HS-5 (cell line): Measurements from ENCODE around the gene TRPC4AP.

ENCODE experiments used
- DNase-seq: peaks from one replicate; pipeline ENCODE4 v3.0.0-alpha.2; 2012; ENCODE audit warnings: low read depth

The TRPC4AP gene

GRCh38 chr20:35014537-35014936 is 78.1 kb downstream of the TRPC4AP start:
- DNase-seq: no peak

- no peak for DNase-seq
These were observed 78.9 kb downstream of the TRPC4AP start for GRCh38 chr20:35013421-35014411.

DNA sequence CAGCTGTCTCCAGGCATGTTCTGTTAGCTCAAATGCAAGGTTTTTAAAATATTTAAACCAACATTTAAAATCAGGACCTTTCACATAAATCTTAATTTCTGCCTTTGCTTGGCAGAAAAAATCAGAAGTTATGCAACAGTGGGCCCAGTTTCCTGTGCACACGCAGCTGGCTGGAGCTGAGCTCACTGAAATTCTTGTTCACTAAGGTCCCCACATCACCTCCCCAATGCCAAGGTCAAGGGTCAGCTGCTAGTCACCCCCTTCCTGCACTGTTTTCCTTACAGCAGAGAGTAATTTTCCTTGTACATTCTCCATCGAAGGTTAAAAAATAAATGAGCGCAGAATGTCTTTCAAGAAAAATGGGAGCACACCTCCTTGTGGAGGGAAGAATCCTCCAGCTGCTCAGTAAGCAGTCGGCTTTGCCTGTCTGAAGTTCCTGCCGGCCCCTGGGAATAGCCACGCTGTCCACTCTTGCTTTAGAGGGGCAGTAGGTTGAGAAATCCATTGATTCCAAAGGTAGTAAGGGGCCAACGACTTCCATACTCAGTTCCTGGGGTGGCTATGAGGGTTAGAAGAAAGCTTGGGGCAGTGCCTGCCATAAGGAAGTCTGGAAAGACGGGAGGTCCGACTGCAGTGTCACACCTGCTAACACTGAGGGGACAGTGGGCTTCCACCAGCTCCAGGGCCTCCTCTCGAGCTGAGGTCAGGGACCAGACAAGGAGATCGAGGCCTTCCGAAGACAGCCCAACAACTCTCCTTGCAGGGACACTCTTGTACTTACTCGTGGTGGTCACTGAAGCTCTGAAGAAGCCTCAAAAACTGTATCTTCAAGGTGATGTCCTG is 80.2 kb downstream of the TRPC4AP start:
- no peak for DNase-seq

GRCh38 chr20:35011589-35012226 is 80.9 kb downstream of the TRPC4AP start:
- DNase-seq: no peak

DNA sequence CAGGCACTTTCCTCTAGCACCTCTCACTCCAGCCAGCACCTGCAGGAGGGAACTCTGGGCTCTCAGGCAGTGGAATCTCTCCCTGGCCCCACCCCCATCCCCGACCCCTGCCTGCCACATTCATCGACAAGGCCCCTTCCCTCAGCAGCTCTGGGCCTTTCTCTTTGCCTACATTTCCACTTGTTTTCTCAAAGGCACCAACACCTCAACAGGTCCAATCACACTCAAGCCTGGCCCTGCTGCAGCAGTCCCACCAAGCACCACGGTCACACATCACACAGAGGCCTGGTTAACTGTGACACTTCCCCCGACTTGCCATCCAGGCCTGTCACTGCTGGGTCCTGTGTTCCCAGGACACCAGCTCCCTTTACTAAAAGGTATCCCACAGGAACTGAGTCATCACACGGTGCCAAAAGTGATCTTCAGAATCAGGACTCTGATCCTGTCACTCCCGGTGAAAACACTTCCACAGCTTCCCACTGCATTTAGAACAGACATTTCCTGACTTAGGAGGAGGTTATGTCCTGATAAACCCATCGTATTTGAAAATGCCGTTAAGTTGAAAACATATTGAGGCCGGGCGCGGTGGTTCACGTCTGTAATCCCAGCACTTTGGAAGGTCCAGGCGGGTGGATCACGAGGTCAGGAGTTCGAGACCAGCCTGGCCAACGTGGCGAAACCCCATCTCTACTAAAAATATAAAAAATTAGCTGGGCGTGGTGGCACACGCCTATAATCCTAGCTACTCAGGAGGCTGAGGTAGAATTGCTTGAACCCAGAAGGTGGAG is 82.0 kb downstream of the TRPC4AP start:
- no peak for DNase-seq

- no peak for DNase-seq
These were observed 82.8 kb downstream of the TRPC4AP start for GRCh38 chr20:35009665-35010328.

GRCh38 chr20:35008411-35009342 is 83.9 kb downstream of the TRPC4AP start:
- DNase-seq: no peak

- DNase-seq: no peak
These were observed 84.7 kb downstream of the TRPC4AP start for GRCh38 chr20:35007891-35008290.

GRCh38 chr20:35007413-35007812 is 85.2 kb downstream of the TRPC4AP start:
- DNase-seq: no peak

DNA sequence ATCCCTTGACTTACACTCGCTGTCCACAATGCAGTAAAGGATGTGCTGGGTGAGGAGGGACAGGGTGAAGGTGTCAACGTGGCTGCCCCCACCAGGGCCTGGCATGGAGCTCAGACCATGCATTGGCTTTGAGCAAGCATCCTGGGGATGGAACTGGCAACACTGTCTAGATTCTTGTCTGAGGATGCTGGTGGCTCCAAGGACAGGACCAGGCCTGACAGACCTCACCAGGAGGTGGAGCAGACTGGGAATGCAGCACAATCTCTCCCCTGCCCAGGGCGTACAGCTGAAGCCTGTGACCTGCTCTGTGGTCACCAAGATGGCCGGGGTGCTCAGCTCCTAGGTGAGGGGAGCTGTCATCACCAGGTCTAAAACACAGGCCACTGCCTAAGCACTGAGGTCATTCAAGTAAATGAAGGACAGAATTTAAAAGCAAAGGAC is 86.1 kb downstream of the TRPC4AP start:
- no peak for DNase-seq

DNA sequence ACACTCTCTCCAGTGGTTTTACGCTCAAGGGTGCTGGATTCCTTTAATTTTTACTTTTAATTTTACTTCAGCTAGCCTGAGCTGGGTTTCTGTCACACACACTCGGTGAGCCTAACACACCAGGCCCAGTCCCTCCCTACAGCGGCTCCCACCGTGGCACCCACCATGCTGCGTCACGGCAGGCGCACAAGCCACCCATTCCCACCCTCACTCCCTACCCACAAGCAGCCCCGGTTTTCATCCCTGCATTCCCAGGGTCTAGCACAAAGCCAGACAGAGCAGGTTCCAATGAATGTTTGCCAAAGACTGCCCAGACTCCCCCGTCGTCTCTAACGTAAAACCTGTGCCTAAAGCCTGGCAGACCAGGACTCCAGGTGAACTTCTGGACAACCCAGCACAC is 86.6 kb downstream of the TRPC4AP start:
- DNase-seq: no peak

- DNase-seq: no peak
These were observed 87.1 kb downstream of the TRPC4AP start for GRCh38 chr20:35005463-35005961.

DNA sequence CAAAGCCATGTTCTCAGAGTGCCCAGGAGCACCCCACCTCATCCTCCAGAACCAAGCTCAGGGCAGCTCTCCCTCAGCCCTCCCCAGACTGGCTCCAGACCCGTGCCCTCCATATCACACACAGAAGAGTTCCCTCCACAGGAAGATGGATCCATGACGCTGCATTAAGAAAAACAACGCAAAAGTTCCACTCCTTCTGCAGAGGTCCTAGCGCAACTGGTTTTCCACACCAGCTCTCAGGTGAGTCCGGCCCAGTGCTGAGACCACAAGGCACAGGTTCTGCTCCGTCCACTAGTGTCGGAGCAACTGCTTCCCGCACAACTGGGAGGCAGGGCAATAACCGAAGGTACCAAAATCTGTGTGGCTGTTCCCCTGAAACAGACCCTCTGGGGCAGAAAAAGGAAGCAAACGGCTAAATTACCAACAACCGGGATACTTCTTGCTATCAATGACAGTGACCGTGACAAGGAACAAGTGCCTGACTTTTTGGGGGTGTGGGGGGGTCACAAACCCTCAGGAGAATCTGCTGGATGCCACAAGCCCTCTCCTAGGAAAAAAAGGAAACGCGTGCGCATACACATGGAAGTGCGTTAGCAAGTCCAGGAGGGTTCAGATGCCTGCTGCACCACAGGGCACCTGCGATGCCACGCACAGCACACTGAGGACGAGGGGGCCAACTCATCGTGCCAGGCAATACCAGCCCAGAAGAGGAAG is 87.7 kb downstream of the TRPC4AP start:
- DNase-seq: no peak

GRCh38 chr20:35004051-35004725 is 88.4 kb downstream of the TRPC4AP start:
- no peak for DNase-seq

- DNase-seq: no peak
These were observed 89.2 kb downstream of the TRPC4AP start for GRCh38 chr20:35003211-35004031.

DNA sequence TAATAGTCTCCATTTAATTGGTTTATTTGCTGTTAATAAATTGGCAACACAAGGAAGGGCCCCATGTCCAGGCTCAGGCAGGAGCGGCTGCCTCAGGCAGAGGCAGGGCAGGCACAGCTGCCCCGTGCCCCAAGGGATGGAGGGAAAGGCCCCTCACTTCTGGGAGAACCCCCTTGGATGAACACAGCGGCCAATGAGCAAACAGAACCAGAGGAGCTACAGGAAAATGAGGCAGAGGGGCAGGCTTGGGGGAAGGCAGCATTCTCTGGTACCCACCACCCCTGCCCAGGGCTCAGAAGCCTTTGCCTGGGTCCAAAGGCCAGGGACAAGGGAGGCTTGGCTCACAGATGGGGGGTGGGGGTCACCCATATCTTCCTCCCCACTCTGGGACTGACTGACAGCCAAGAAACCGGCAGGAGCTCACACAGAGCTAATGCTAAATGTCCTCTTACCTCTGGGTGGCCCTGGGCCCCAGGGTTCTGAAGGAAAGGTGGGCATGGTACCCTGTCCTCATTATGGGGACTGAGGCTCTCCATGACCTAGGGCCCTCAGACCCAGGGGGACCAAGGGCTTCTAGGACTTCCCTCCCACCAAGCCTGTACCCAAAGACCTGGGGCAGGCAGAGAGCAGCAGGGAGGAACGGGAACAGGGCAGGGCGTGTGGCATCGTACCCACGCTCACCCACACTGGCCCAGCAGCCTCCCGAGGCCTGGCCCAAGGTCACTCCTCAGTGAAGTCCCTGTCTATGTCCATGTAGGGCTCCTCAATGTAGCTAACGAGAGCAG is 90.0 kb downstream of the TRPC4AP start:
- no peak for DNase-seq
